HG02870 (cell line): ENCODE results near the gene OR2A12.
"Not testable (repeated sequence)": the region's sequence is repeated elsewhere in the genome, so short reads cannot be mapped to it uniquely, and the experiment has no call there.

Experiments used
- ATAC-seq: cut with Tn5 transposase; IDR thresholded peaks from one replicate; pipeline ENCODE4 v1.9.1; 2021; ENCODE audit warnings: mild to moderate bottlenecking, moderate library complexity; ENCODE audit not compliant: unreplicated experiment

Gene OR2A12

DNA sequence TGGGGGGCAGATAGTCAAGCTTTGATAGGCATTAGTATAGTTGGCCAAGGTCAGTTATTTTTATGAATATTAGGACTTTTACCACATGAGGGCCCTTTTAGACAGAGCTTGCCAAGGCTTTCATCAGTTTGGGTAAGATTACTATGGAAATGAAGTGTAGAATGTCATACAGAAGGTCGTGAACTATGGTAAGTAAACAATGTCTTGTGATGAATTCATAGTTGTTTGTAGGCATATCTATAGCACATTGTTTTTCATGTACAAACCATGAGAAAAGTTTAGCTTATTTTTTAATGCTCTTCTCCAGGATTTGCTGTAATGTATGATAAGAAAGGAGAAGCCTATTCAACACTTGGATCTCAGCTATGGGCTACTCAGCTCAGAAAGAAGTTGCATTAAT is 27.6 kb downstream of the OR2A12 start:
- no peak for ATAC-seq

- no peak for ATAC-seq
Measured at GRCh38 chr7:144118341-144118740, 32.3 kb downstream of the OR2A12 start.

GRCh38 chr7:144122876-144123275 is 36.8 kb downstream of the OR2A12 start, which contains the start of gene OR2A14:
Gene OR2A14, plus strand, starts transcription at chr7:144123176. Its CDS starts 5,937 bp downstream, at chr7:144129113.
- no peak for ATAC-seq

GRCh38 chr7:144127714-144128334 is 41.7 kb downstream of the OR2A12 start:
- ATAC-seq, result peak; percentile 99

- not testable (repeated sequence) for ATAC-seq
Measured at GRCh38 chr7:144129601-144130000, 43.5 kb downstream of the OR2A12 start.

DNA sequence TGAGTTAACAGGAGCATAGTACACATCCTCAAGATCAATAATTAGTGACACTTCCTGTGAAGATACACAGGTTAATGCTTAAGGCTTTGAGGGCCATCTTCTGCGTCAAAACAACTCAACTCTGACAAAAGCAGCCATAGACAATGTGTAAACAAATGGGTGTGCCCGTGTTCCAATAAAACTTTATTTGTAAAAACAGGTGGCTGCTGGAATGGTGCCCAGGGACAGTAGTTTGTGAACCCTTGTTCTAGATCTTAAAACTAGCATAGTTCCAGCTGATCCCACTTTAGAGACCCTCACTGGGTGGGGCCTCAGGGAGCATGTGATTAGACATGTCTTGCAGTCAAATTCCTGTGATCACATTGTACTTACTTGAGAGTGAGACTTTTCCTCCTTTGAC is 44.7 kb downstream of the OR2A12 start:
- no peak for ATAC-seq

DNA sequence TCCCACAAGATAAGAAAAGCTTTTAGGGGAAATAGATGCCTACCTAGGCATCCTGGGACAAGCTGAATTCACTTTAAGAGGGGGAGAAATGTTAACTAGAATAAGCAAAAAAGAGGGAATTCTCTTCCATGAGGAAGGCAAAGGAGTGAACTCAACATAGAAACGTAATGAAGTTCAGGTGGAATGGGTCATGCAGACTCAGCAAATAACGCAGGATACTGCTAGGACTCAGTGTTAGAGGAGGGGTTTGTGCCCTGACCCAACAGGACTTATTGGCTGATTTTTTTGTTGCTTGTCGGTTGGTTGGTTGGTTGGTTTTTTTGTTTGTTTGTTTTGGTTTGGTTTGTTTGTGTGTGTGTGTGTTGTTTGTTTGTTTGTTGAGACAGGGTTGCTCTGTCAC is 46.2 kb downstream of the OR2A12 start:
- ATAC-seq, result no peak

- no peak for ATAC-seq
Measured at GRCh38 chr7:144133307-144133706, 47.2 kb downstream of the OR2A12 start.

DNA sequence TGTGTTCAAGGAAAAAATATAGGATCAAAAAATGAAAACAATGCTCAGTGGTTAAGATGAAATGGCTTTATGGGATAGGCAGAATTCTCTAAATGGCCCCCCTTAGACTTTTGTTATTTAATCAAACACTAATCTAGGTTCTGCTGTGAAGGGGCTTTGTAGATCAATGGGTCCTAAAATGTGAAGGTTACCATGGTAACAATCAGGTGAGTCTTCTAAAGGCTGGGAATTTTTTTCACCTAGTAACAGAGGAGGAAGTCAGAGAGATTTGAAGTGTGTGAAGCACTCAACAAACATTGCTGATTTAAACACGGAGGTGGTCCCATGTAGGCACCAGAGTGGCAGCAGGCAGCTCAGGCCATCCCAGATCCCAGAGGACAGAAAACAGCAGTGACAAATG is 48.0 kb downstream of the OR2A12 start:
- ATAC-seq, result no peak

GRCh38 chr7:144137501-144137900 is 51.4 kb downstream of the OR2A12 start:
- ATAC-seq, result no peak

DNA sequence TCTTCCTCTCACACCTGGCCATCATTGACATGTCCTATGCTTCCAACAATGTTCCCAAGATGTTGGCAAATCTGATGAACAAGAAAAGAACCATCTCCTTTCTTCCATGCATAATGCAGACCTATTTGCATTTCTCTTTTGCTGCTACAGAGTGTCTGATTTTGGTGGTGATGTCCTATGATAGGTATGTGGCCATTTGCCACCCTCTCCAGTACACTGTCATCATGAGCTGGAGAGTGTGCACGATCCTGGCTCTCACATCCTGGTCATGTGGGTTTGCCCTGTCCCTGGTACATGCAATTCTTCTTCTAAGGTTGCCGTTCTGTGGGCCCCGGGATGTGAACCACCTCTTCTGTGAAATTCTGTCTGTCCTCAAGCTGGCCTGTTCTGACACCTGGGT is 56.1 kb downstream of the OR2A12 start:
- ATAC-seq, result no peak

GRCh38 chr7:144144426-144144825 is 58.3 kb downstream of the OR2A12 start:
- ATAC-seq, result no peak

DNA sequence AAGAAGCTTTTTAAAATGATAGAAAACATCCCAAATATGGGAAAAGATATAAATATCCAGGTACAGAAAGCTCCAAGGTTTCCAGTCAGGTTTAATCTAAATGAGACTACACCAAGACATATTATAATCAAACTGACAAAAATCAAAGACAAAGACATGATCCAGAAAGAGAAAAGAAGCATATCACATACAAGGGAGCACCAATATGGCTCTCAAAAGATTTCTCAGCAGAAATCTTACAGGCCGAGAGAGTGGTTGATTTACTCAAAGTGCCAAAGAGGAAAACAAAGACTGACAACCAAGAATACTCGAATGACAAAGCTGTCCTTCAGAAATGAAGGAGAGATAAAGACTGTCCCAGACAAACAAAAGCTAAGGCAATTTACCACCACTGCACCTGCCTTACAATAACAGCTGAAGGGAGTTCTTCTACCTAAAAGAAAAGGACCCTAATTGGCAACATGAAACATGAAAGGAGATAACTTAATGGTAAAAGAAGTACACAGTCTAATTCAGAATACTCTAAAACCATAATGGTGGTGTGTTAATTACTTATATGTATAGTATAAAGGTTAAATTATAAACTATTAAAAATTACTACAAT is 62.2 kb downstream of the OR2A12 start:
- no peak for ATAC-seq
